Hepatic stellate cell (primary cell): ENCODE measurements around the gene BRD8.

Experiments
- DNase-seq: peaks from one replicate; pipeline ENCODE4 v3.0.0; 2011; ENCODE audit warnings: low spot score

Gene BRD8

GRCh38 chr5:138096997-138097828, 81.2 kb downstream of the BRD8 start:
- DNase-seq = no peak

DNA sequence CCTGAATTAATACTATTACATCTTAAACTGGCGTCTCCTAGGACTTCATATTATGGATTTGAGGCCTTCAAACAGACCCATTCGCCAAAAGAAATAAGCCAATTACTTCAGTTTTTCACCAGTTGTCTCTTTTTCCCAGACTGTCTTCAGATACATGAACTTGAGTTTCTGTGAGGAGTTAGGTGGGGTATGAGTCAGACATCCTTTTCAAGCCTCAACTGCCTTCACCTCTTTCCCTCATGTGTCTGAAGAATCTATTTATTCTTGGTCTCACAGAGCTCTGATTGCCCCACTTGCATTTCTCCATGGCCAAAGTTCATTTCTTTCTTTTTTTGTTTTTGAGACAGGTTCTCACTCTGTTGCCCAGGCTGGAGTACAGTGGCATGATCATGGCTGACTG, 82.1 kb downstream of the BRD8 start:
- DNase-seq = no peak

- no peak for DNase-seq
These were observed 83.1 kb downstream of the BRD8 start for GRCh38 chr5:138095100-138095907.

- DNase-seq = no peak
These were observed 85.4 kb downstream of the BRD8 start for GRCh38 chr5:138093036-138093435.

GRCh38 chr5:138092301-138092700, 86.1 kb downstream of the BRD8 start:
- DNase-seq = no peak

GRCh38 chr5:138091685-138092084, 86.7 kb downstream of the BRD8 start:
- no peak for DNase-seq
